Stimulated activated CD8-positive, alpha-beta memory T cell treated with anti-CD3 and anti-CD28 coated beads, Interleukin-12 subunit alpha, Interleukin-12 subunit beta, amount 100 ng/mL, for 4 hours (primary cell): Measurements from ENCODE around the gene CTNNA2.

Source experiments
- DNase-seq: peaks from one replicate; pipeline ENCODE4 v3.0.0-alpha.2; 2020; ENCODE audit warnings: low read depth

Gene CTNNA2

GRCh38 chr2:80280598-80280997 is 767.7 kb downstream of the CTNNA2 start:
- DNase-seq, result no peak

- no peak for DNase-seq
Observed at GRCh38 chr2:80281049-80281448, 768.2 kb downstream of the CTNNA2 start.

- no peak for DNase-seq
Observed at GRCh38 chr2:80288576-80288975, 775.7 kb downstream of the CTNNA2 start.

GRCh38 chr2:80291656-80292055 is 778.8 kb downstream of the CTNNA2 start:
- no peak for DNase-seq

GRCh38 chr2:80292474-80292873 is 779.6 kb downstream of the CTNNA2 start:
- DNase-seq, result no peak

- DNase-seq, result no peak
Observed at GRCh38 chr2:80293039-80293438, 780.2 kb downstream of the CTNNA2 start.

- no peak for DNase-seq
Observed at GRCh38 chr2:80298954-80299353, 786.1 kb downstream of the CTNNA2 start.

- DNase-seq, result no peak
Observed at GRCh38 chr2:80299661-80300060, 786.8 kb downstream of the CTNNA2 start.

- no peak for DNase-seq
Observed at GRCh38 chr2:80300346-80300745, 787.5 kb downstream of the CTNNA2 start.

GRCh38 chr2:80300954-80301353 is 788.1 kb downstream of the CTNNA2 start:
- no peak for DNase-seq

- DNase-seq, result no peak
Observed at GRCh38 chr2:80302001-80302313, 789.1 kb downstream of the CTNNA2 start.

- no peak for DNase-seq
Observed at GRCh38 chr2:80302314-80303005, 789.6 kb downstream of the CTNNA2 start.

GRCh38 chr2:80303006-80303908 is 790.4 kb downstream of the CTNNA2 start:
- no peak for DNase-seq

GRCh38 chr2:80303909-80304837 is 791.3 kb downstream of the CTNNA2 start, which contains the start of gene LRRTM1:
Gene LRRTM1, minus strand, starts transcription at chr2:80304752. Its CDS starts 933 bp downstream, at chr2:80303819.
- DNase-seq, result no peak

- no peak for DNase-seq
Observed at GRCh38 chr2:80311304-80311703, 798.5 kb downstream of the CTNNA2 start.

- no peak for DNase-seq
Observed at GRCh38 chr2:80312282-80312839, 799.5 kb downstream of the CTNNA2 start.

- DNase-seq, result no peak
Observed at GRCh38 chr2:80322311-80322920, 809.6 kb downstream of the CTNNA2 start.

GRCh38 chr2:80322958-80323357 is 810.1 kb downstream of the CTNNA2 start:
- DNase-seq, result no peak

- DNase-seq, result no peak
Observed at GRCh38 chr2:80323610-80324009, 810.8 kb downstream of the CTNNA2 start.

- DNase-seq, result no peak
Observed at GRCh38 chr2:80324525-80324924, 811.7 kb downstream of the CTNNA2 start.

- no peak for DNase-seq
Observed at GRCh38 chr2:80326214-80326613, 813.4 kb downstream of the CTNNA2 start.

GRCh38 chr2:80326861-80327260 is 814.0 kb downstream of the CTNNA2 start:
- DNase-seq, result no peak
